ENCODE data around the gene PCMT1. TPM values are rescaled to one million over a fixed set of nuclear protein-coding genes. Genes with fewer than 3 reads are reported as not detected.

Gene PCMT1
- total and polyA plus RNA-seq, 2 of the 13 experiments (the other 11 are each of a cell fraction or from before 2014, with no cell fraction given): 112 to 169 TPM

GRCh38 chr6:149749594-149750135 lies at the start of gene PCMT1 (continued):
- no peak for TF ChIP-seq ZNF646 (CRISPR knock-in tag; IDR thresholded peaks at IDR 0.05)
- TF ChIP-seq PHF20 (CRISPR knock-in tag; IDR thresholded peaks at IDR 0.05): no peak; the same call in 1 of the 2 replicates
- no peak; the same call in 1 of the 2 replicates for TF ChIP-seq CREB1 (IDR thresholded peaks at IDR 0.05)
- TF ChIP-seq CREB1 (CRISPR knock-in tag; IDR thresholded peaks at IDR 0.05): no peak
- TF ChIP-seq ZNF562 (CRISPR knock-in tag; IDR thresholded peaks at IDR 0.05; ENCODE audit: borderline replicate concordance): no peak
- TF ChIP-seq WIZ (CRISPR knock-in tag; IDR thresholded peaks at IDR 0.05): no peak
- no peak for TF ChIP-seq RBM22 (optimal IDR thresholded peaks at IDR 0.05; ENCODE audit: low read length)
- no peak for TF ChIP-seq NFYB (CRISPR knock-in tag; IDR thresholded peaks at IDR 0.05)
- TF ChIP-seq SIN3A (IDR thresholded peaks at IDR 0.05; ENCODE audit: borderline replicate concordance, low read depth, low read length): no peak
- no peak for TF ChIP-seq SIX1 (CRISPR knock-in tag; IDR thresholded peaks at IDR 0.05; ENCODE audit: borderline replicate concordance)
- 0 out of 2 replicates have a peak, but pooled peaks have one; percentile 23 for TF ChIP-seq E2F2 (CRISPR knock-in tag; IDR thresholded peaks at IDR 0.05; ENCODE audit: borderline replicate concordance)
- TF ChIP-seq EZH2 (conservative IDR thresholded peaks at IDR 0.05; ENCODE audit: low read depth, low read length): no peak
- TF ChIP-seq SP140L (CRISPR knock-in tag; IDR thresholded peaks at IDR 0.05; ENCODE audit: borderline replicate concordance): no peak
- no peak for TF ChIP-seq CEBPG (CRISPR knock-in tag; IDR thresholded peaks at IDR 0.05)
- peak; percentile 93; the same call in 1 of the 2 replicates for TF ChIP-seq BRD4 (CRISPR knock-in tag; IDR thresholded peaks at IDR 0.05)
- no peak for TF ChIP-seq STAG1 (CRISPR knock-in tag; IDR thresholded peaks at IDR 0.05)
- no peak for TF ChIP-seq ZNF432 (CRISPR knock-in tag; IDR thresholded peaks at IDR 0.05; ENCODE audit: borderline replicate concordance)
- TF ChIP-seq MTA1 (CRISPR knock-in tag; IDR thresholded peaks at IDR 0.05; ENCODE audit: borderline replicate concordance): 0 out of 2 replicates have a peak, but pooled peaks have one; percentile 41
- no peak for TF ChIP-seq KDM1A (CRISPR knock-in tag; IDR thresholded peaks at IDR 0.05)
- 0 out of 2 replicates have a peak, but pooled peaks have one; percentile 29 for TF ChIP-seq ETV6 (CRISPR knock-in tag; conservative IDR thresholded peaks at IDR 0.05)
- no peak for TF ChIP-seq IKZF1 (IDR thresholded peaks at IDR 0.05)
- no peak for TF ChIP-seq ZNF7 (CRISPR knock-in tag; IDR thresholded peaks at IDR 0.05)
- no peak; the same call in 1 of the 2 replicates for TF ChIP-seq ZNF121 (CRISPR knock-in tag; IDR thresholded peaks at IDR 0.05)
- no peak for TF ChIP-seq NR2F1 (CRISPR knock-in tag; IDR thresholded peaks at IDR 0.05)
- peak; percentile 55; the same call in 1 of the 2 replicates for TF ChIP-seq KDM2A (CRISPR knock-in tag; IDR thresholded peaks at IDR 0.05; ENCODE audit: borderline replicate concordance, low read depth)
- peak; percentile 85 for TF ChIP-seq ZNF230 (CRISPR knock-in tag; IDR thresholded peaks at IDR 0.05)
- no peak for TF ChIP-seq TBX3 (IDR thresholded peaks at IDR 0.05; ENCODE audit: borderline replicate concordance)
